Measurements from ENCODE around the gene MESP2.
"Not testable (repeated sequence)": the region's sequence is repeated elsewhere in the genome, so short reads cannot be mapped to it uniquely, and the experiment has no call there.

The MESP2 gene

DNA sequence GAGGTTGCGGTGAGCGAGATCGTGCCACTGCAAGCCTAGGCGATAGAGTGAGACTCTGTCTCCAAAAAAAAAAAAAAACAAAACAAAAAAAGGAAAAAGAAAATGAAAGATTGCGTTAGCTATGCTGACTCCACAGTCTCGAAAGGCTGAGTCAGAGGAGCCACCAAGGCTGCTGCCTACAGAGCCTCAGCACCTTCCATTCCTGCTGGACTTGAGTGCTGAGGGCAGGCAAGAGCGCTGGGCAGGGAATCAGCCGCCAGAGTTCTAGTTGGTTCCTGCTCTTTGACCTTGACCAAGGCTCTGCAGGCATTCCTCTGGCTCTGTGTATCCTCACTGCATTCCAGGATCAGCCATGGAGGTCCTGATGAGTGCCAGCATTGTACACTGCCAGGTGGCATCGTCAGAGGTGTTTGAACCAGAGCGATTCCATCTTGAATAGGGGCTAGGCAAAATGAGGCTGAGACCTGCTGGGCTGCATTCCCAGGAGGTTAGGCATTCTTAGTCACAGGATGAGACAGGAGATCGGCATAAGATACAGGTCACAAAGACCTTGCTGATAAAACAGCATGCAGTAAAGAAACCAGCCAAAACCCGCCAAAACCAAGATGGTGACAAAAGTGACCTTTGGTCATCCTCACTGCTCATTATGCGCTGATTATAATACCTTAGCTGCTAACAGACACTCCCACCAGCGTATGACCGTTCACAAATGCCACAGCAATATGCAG is 5.9 kb downstream of the MESP2 start:
- DNase-seq = peak; percentile 42

DNA sequence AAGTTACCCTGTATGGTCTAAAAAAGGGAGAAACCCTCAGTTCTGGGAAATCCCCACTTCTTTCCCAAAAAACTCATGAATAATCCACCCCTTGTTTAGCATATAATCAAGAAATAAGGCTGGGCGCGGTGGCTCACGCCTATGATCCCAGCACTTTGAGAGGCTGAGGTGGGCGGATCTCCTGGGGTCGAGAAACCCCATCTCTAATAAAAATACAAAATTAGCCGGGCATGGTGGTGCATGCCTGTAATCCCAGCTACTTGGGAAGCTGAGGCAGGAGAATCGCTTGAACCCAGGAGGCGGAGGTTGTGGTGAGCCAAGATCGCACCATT is 6.5 kb downstream of the MESP2 start:
- DNase-seq = not testable (repeated sequence)

DNA sequence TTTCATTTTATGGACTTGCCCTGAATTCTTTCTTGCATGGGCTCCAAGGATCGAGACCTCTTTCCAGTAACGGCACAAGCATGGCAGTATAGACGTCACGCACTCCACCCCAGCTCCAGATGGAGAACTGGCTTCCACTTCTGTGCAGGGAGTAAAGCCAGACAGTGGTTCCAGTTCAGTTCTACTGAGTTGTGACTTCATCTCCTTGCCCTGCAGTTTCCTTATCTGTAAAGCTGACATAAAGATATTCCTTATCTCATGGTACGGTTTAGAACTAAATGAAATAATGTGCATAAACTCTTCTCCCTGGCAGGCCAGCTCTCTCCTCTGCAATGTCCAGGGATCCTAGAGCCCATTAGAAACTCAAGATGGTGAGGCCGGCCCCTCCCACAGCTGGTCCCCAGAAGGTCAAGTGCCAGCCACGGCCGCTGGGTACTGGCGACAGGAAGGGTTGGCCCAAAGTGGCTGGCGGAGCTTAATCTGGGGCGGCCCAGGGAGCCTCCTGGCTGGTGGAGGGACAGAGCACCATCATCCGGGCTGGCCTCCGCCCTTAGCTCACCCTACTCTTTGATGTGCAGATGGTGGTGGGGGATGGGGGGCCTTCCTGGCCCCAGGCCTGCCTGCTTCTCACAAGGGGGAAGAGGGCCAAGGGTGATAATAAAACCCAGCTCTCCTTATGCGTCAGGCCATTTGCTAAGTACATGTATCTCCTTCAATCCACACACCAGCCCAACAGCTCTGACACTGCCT is 7.2 kb downstream of the MESP2 start:
- no peak for DNase-seq

DNA sequence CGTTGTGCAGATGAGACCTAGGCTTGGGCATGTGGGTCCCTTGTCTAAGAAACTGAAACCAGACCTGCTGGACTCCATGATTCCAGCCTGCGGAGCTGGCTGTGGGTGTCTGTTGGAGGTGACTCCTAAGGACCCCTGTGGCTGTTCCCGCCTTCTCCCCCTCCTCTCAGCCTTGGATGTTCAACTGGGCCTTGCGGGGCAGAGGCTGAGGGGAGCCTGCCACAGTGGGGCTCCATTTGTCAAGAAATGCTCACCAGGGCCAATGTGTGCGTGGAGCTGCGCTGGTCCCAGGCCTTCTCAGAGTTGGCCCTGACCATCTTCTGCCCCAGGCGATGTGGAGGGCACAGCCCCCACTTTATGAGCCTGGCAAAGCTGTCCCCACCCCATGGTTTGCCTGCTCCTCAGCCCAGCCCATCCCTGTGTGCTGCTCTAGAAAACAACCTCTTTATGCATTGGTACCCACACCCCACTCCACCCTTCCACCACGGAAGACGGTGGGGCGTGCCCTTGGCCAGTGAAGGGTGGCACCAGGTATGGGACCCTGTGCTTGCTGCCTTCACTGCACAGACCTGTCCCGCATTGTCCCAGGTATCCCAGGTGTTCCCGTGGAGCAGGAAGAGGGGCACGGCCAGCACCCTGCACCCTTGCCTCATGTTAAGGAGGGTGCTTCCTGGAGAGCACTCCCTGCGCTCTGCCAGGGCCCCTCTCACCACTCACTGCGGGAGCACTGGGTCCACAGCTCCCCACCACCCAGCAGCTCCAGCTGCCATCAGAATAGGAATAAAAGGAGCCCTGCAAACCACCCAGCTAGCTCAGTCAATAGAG is 7.9 kb downstream of the MESP2 start:
- DNase-seq = no peak

DNA sequence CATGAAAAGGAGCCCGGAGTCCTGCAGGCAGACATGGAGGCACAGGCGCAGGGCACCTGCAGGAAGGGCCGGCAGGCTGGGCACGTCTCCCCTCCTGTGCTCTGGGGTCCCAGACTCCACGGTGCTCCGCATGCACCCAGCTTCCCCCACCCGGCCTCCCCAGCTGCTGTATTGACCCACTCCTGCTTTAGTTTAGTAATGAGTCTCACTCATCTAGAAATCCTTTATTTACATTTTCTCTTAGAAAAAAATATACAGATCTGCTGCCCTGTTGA is 8.5 kb downstream of the MESP2 start:
- no peak for DNase-seq

DNA sequence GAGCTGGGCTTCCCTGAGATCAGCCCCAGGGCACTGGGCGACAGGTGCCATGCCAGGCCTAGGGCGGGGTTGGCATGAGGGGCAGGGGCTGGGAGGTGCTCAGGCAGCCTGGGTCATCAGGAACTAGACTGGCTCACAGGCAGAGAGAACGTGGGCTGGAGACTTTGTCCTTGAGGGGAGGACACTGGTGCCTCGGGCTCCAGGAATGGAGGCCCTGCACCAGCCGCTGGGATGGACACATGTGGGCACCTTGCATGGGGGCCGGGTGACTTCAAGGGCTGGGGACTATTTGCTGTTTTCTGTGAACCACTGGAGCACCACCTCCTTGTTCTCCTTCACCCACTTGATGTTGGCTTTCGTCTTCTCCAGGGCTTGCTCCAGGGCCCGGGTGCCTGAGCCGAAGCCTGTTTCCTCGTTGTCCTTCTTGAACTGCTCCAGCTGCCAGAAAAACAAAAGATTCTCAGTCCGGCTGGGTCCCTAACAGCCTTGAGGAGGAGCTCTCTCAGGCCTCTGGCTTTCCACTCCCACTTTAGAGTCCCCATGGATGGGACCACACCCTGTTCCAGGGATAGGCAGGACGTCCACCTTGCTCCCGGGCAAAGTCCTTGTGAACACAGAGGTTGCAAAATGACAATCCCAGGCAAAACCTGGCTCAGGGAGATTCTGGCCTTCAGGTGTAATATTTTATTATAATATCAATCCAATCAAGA is 9.1 kb downstream of the MESP2 start:
- DNase-seq = no peak

DNA sequence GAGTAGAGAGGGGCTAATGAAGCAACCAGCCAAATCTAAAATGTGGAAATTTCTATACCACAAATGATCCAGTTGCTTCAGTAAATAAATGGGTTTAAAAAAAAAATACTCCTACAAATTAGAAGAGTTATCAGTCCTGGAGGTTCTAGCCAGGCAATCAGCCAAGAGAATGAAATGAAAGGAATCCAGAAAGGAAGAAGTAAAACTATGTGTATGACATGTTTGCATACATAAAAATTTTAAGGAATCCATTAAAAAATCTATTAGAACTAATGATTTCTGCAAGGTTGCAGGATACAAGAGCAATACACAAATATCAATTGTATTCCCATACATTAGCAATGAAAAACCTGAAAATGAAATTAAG is 9.6 kb downstream of the MESP2 start:
- DNase-seq = no peak

DNA sequence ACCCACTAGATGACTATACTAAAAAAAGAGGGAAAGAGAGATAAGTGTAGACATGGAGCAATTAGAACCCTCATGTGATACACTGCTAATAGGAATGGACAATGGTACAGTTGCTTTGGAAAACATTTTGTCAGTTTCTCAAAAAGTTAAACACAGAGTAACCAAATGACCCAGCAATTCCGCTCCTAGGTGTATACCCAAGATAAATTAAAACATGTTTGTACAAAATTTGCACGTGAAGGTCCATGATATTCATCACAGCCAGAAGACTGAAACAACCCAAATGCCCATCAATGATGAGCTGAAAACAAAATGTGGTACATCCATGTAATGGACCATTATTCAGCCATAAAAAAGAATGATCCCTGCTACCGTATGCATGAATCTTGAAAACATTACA is 11.8 kb downstream of the MESP2 start:
- DNase-seq = no peak

DNA sequence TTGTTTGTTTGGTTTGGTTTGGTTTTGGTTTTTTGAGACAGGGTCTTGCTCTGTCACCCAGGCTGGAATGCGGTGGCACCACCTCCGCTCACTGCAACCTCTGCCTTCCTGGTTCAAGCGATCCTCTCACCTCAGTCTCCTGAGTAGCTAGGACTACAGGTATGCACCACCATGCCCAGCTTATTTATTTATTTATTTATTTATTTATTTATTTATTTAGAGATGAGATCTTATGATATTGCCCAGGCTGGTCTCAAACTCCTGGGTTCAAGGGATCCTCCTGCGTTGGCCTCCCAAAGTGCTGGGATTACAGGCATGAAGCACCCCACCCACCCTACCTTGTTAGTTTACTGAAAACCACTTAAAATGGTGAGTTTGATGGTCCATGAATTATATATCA is 12.5 kb downstream of the MESP2 start:
- DNase-seq = not testable (repeated sequence)

DNA sequence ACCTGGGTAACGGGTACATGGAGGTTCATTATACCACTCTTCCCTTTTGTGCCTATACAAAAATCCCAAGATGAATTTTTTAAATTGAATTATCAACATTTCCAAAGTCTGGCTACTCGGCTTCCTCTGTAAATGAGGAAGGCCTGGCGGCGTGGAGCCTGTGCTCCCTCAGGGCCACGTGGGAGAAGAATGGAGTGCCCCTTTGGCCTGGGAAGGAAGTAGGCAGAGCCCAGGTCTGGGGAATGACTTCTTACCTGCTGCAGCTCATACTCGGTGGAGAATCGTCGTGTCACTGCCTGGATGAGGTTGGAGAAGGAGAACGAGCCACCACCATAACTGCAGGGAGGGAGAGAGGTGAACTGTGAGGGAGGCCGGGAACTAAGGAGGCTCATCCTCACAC is 14.1 kb downstream of the MESP2 start:
- DNase-seq = no peak

DNA sequence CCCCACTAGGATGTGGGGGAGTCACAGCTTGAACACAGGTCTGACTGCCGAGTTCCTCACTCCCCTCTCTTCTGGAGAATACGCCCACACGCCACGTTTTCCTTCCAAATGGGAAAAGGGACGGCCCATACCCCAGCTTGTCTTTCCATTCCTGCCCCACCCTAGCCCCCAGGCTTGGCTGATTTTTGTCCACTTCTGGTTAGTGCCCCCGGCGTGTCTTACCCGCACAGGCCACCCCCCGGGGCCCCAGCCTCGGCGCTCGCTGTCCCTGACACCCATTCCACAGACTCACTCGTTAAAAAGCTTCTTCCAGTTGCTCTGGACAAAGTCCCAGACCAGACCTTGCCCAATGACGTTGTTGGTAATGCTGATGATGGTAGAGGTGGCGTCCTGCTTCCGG is 14.5 kb downstream of the MESP2 start:
- DNase-seq = no peak

DNA sequence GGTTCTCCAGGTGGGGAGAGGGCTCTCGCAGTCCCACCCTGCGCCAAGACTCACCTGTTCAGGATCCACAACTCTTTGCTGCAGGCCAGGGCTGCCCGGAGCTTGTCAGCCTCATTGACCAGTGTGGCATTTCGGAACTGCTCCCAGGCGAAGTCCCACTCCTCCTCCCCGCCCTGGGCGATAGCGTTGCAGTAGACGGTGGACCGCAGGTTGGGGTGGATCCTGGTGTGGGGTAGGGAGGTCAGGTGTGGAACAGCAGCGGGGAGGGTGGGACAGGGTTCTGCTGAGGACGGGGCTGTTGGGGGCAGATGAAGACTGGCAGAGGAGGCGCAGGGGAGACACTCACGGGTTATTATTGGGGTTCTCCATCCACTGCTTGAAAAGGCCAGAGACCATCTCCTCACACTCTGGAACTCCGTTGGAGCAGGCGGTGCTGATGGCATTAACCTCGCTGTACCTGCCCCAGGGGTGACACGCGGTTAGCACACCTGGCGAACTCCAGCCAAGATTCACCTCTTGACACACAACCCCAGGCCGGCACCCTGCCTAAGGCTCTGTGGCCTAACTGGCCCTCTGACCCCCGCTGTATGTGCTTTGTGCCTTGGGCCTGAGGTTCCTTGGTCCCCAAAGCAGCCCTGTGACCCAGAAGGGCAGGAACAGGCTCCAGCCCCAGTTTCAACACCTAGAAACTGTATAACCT is 16.1 kb downstream of the MESP2 start:
- no peak for DNase-seq

DNA sequence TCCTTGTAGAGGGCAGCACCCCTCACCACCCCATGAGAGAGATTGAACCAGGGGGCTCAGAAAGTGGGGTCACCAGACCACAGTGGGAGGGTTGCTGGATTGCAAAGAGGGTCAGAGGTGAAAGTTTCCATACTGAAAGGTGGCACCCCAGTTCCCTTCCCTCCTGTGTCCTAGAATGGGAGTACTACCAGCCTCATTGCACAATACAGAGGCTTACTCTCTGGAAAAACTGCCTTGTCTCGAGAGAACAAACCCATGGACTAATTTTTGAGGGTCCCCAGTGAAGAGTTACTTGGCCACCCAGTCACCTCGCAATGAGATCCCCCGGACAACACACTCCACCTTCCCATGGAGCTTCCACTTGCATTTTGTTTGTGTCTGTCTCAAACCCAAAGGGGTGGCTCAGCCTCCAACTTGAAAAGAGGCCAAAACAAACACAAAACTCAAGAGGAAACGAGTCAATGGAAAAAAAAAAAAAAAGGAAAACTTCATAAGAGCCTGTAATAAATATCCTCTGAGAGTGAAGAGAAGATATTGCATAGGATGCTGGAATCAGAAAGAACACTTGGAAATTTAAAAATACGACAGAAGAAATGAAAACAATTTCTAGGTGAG is 18.6 kb downstream of the MESP2 start:
- no peak for DNase-seq

DNA sequence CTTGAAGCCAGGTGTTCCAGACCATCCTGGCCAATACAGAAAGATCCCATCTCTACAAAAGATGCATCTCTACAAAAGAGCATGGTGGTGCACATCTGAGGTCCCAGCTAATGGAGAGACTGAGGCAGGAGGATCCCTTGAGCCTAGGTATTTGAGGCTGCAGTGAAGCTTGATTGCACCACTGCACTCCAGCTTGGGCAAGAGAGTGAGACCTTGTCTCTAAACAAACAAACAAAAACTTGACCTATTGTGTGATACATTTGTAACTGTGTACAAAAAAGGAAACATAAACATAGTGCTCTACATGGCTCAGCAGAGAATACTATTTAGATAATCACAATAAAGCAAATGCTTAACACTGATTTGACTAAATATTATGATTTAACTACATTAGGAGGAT is 19.9 kb downstream of the MESP2 start:
- DNase-seq = no peak

DNA sequence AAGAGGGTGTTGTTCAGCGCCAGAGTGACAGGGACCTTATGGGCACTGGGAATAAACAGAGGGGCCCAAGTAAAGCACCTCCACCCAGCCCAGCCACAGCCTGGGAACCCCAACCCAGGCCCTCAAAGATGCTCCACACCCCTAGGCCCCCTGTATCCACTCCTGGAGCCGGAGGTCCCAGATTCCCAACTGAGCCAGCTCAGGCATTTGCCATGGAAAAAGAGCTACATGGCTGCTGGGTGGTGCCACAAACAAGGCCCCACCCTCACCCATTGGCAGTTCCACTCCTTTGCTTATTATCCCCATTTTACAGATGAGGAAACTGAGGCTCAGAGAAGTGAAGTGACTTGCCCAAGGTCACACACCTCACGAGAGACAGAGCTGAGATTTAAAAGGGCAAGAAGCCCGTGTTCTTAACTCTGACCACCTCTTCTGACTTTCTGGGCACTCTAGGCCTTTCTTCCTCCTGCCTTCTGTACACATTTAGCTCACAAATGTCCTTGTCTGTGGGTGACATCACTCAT is 21.6 kb downstream of the MESP2 start:
- DNase-seq = no peak

DNA sequence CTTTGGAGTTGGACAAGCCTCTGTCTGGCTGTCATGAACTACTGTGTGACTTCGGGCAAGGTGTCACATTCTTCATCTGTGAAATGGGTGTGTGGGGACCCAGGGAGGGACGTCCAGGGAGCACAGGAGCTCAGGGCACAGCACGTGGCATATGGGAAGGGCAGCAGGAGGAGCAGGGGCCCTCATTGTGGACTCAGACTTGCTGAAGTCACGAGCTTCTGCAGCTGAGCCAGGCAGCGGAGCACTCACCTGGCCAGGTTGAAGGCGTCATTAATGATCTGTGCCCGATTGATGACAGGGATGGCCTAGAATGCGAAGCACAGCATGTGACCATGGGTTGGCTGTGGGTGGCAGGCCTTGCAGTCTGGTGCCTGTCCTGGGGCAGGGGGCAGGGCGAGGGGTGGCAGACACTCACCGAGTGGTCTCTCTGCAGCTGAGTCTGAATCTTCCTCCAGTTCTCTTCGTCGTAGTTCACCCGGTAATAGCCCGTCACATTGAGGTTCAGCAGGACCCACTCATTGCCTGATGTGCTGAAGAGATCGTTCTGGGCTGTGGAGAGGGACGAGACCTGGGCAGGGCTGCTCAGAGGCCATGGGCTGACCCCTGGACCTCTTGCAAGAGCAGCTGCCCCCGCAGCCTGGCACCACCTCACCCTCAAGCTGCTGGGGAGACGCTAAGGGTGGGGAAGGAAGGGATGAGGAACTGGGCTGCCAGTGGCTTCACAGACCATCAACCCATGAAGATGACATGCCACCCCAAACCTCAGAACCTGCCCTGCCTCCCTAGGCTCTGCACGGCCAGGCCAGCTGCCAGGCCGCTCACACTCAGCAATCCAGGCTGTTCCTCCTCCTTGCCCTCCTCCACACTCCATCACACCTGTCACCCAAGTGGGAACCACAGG is 23.1 kb downstream of the MESP2 start:
- no peak for DNase-seq

DNA sequence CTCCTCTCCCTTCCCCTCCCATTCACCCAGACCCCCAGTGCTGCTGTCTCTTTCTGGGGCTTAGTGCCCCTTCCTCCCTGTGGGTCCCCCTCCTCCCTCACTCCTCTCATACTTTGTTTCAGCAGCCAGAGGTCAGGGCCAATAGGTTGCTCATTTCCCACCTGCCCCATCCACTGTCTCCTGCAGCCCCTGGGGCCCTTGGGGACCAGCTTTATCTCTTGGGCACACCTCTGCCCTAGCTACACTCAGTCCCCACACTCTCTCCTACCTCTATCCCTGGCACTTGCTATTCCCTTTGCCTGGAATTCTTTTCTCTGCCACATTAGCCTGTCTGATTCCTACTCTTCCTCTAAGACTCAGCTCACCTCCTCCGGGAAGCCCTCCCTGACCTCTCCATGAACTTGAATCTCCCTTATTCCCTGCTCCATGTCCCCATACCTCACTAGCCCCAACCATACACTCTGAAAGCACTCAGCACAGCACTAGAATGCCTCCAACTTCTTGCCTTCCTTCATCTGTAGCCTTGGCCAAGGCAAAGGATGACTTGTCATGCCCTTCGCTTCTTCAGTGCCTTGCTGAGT is 23.9 kb downstream of the MESP2 start:
- DNase-seq = no peak

DNA sequence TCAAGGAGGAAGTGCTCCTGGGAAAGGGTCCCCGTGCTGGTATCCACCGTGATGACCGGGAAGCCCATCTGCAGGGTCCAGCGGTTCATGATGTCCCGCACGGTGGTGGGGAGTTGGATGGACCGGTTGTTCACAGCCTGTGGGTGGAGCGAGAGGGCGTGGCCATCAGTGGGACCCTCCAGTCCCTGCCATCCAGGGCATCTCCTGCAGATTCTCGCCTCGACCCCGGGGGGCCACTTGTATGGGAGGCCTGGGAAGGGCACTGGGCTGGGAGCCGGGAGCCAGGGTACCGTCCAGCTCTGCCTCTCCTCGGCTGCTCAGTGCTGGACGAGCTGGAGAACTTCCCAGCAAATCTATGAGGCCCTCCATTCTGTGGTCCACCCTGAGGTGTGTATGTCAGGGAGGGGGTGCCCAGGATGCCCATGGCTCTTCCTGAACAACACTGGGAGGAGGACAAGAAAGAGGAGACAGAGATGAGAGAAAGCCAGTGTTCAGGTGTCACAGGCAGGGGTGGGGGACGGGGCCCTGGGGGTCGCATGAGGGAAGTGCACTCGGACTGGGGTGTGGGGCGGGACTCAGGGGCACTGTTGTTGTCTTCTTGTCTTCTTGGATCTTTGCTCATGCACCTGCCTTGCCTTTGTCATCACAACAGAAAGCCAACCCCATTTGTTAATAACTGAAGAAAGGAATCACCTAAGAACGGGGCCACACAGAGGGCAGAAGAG is 25.5 kb downstream of the MESP2 start:
- no peak for DNase-seq

DNA sequence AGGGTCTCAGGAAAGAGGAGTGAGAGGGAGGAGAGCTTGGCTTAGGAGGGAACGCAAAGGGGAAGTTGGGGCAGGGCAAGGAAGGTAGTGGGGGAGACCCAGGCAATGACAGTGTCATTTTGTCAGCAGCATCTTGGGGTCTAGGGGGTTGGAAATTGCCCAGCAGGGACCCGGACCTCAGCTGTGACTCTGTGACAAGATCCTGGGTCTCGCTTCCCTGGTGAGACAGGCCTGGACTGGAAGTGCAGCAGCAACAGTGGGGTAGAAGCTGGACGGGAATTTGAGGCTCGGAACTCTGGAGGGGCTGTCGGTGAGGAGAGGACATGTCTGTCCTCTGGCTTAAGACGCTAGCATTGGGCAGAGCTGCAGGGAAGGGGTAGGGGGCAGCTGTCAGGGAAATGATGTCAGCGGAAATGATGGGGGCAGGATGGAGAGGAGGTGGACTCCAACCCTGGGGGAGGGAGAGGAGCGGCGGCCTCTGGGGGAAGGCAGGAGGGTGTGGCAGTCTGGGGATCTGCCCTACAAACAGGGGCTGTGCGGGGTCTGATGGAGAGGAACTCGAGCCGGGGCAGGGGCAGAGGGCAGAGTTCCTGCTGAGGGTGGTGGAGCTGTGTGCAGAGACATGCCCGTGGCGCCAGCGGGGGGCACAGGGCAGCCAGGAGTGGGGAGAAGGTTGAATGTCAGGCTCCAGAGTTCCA is 26.2 kb downstream of the MESP2 start:
- no peak for DNase-seq
